PC-3 (cell line): ENCODE measurements around the gene NEO1. TPM values are rescaled to one million over a fixed set of nuclear protein-coding genes. Genes with fewer than 3 reads are reported as not detected.

Experiments used
- ATAC-seq: fragments of 200-7000 bp; cut with Tn5 transposase; 2 replicates; pipeline ENCODE4 v1.9.1; 2020; ENCODE audit warnings: mild to moderate bottlenecking, moderate library complexity
- BruUV-seq: library from RNA; stranded (reverse); fragments of 400-500 nt; replicated peaks from 2 replicates; lab custom pipeline; 2021; lab: Mats Ljungman, UMichigan
- CTCF ChIA-PET: fragments of 300-600 bp; sonication (Branson Sonifier 250); formaldehyde crosslinking; loops from one replicate; lab custom pipeline; 2022; ENCODE audit warnings: antibody characterized with exemption; lab: Charles Lee
- POLR2A ChIA-PET: fragments of 300-600 bp; sonication (Branson Sonifier 250); formaldehyde crosslinking; loops from one replicate; lab custom pipeline; 2022; ENCODE audit warnings: antibody characterized with exemption; ENCODE audit not compliant: unreplicated experiment; lab: Charles Lee
- DNase-seq: peaks from one replicate; pipeline ENCODE4 v3.0.0-alpha.2; 2015
- H2AFZ ChIP-seq: fragments of 300-600 bp; sonication (generic); 2 replicates; pipeline ENCODE4 v1.6.0; 2016; ENCODE audit warnings: antibody characterized with exemption, low read length
- H3F3A ChIP-seq: fragments of 300-600 bp; sonication (generic); one replicate; pipeline ENCODE4 v1.6.0; 2017; ENCODE audit warnings: antibody characterized with exemption, low read length, control low read depth, mild to moderate bottlenecking; ENCODE audit not compliant: unreplicated experiment
- H3K27ac ChIP-seq: fragments of 300-600 bp; sonication (generic); 2 replicates; pipeline ENCODE4 v1.5.1; 2016; ENCODE audit warnings: mild to moderate bottlenecking, low read length
- H3K27me3 ChIP-seq: fragments of 300-600 bp; sonication (generic); 2 replicates; pipeline ENCODE4 v1.6.1; 2016; ENCODE audit warnings: low read length, mixed read lengths
- H3K36me3 ChIP-seq: fragments of 300-600 bp; sonication (generic); 2 replicates; pipeline ENCODE4 v1.6.1; 2016; ENCODE audit warnings: low read depth, mixed run types, low read length, mixed read lengths
- H3K4me1 ChIP-seq: fragments of 300-600 bp; sonication (generic); 2 replicates; pipeline ENCODE4 v1.5.1; 2016; ENCODE audit warnings: low read length; ENCODE audit not compliant: insufficient read depth
- H3K4me2 ChIP-seq: fragments of 300-600 bp; sonication (generic); 2 replicates; pipeline ENCODE4 v1.6.0; 2016; ENCODE audit warnings: low read length
- H3K4me3 ChIP-seq: fragments of 300-600 bp; sonication (generic); 2 replicates; pipeline ENCODE4 v1.5.1; 2016; ENCODE audit warnings: mild to moderate bottlenecking, low read length, mixed read lengths
- H3K79me2 ChIP-seq: fragments of 300-600 bp; sonication (generic); 2 replicates; pipeline ENCODE4 v1.6.1; 2017; ENCODE audit warnings: low read length, mixed read lengths
- H3K9ac ChIP-seq: fragments of 300-600 bp; sonication (generic); 2 replicates; pipeline ENCODE4 v1.6.0; 2016; ENCODE audit warnings: mild to moderate bottlenecking, low read length
- H3K9me2 ChIP-seq: fragments of 300-600 bp; sonication (generic); replicated peaks from 2 replicates; pipeline ENCODE4 v1.6.1; 2016; ENCODE audit warnings: mixed run types, low read length, mixed read lengths
- H3K9me3 ChIP-seq: fragments of 300-600 bp; sonication (generic); 2 replicates; pipeline ENCODE4 v1.6.1; 2016; ENCODE audit warnings: low read length, mixed read lengths
- H4K20me1 ChIP-seq: fragments of 300-600 bp; sonication (generic); 2 replicates; pipeline ENCODE4 v1.6.1; 2016; ENCODE audit warnings: low read length, mixed read lengths
- EZH2 ChIP-seq: fragments of 300-600 bp; sonication (generic); IDR thresholded peaks from one replicate; pipeline ENCODE4 v1.6.1; 2017; ENCODE audit warnings: antibody characterized with exemption, mild to moderate bottlenecking, low read length; ENCODE audit not compliant: unreplicated experiment
- EZH2phosphoT487 ChIP-seq: fragments of 300-600 bp; sonication (generic); IDR thresholded peaks from 2 replicates; pipeline ENCODE4 v1.6.1; 2018; ENCODE audit warnings: mild to moderate bottlenecking, antibody characterized with exemption, low read length, borderline replicate concordance
- intact Hi-C: fragments of 100-400 bp; cut with micrococcal nuclease; formaldehyde crosslinking; loops from 2 replicates; pipeline ENCODE4 v1.9.0; 2023
- total RNA-seq: library from RNA; depleted of rRNA; stranded (reverse); fragments of >200 nt; gene quantifications from 2 replicates; pipeline ENCODE4 v1.2.3, GENCODE V29; 2014
- TF ChIP-seq, protein P1 (sequence below): fragments of 300-600 bp; sonication (generic); conservative IDR thresholded peaks from 2 replicates; pipeline ENCODE4 v1.5.1; 2017; ENCODE audit warnings: antibody characterized with exemption, low read depth, mild to moderate bottlenecking, low read length

The NEO1 gene
- total RNA-seq, 1 experiment from 2014 or later, result 1.2 TPM

DNA sequence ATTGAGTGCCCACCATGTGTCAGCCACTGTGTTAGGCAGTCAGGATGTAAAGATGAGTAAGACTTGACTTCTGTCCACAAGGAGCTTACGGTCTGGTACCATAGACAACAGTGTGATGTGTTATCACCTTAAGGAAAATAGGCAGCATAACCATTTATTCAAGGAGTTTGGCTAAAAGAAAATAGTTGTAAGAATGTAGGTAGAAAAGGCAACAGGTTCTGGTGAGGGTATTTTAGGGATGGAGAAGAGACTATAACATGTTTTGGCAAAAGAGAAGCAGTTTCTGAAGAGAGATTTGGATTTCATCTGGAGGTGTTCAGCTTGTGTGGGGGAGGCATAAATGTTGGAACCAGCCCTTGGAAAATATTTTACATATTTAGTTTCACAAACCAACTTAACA is 194.6 kb downstream of the NEO1 start:
- no peak overlapping the region for H3K27ac ChIP-seq
- BruUV-seq, result no TSS peak
- ChIA-PET CTCF (interaction anchor here (0.6 kb wide), 1 partner anchor 33 kb away, joined by 3 read pairs; no protein-coding TSS in a partner anchor), POLR2A (no interaction called here)
- no peaks in the 10 kb centered on the region for H3K9me3 ChIP-seq
- H2AFZ ChIP-seq, result no peak overlapping the region
- no peaks in the 10 kb centered on the region for H3K79me2 ChIP-seq
- H3F3A ChIP-seq, result no peaks in the 10 kb centered on the region
- DNase-seq (no peak), ATAC-seq (no peak)
- intact Hi-C loops, result no loop called here
- TF ChIP-seq EZH2, result no peak
- TF ChIP-seq EZH2phosphoT487, result no peak
- TF ChIP-seq, protein P1, sequence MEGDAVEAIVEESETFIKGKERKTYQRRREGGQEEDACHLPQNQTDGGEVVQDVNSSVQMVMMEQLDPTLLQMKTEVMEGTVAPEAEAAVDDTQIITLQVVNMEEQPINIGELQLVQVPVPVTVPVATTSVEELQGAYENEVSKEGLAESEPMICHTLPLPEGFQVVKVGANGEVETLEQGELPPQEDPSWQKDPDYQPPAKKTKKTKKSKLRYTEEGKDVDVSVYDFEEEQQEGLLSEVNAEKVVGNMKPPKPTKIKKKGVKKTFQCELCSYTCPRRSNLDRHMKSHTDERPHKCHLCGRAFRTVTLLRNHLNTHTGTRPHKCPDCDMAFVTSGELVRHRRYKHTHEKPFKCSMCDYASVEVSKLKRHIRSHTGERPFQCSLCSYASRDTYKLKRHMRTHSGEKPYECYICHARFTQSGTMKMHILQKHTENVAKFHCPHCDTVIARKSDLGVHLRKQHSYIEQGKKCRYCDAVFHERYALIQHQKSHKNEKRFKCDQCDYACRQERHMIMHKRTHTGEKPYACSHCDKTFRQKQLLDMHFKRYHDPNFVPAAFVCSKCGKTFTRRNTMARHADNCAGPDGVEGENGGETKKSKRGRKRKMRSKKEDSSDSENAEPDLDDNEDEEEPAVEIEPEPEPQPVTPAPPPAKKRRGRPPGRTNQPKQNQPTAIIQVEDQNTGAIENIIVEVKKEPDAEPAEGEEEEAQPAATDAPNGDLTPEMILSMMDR, result no peak
- no peak overlapping the region for H3K9ac ChIP-seq
- no peak overlapping the region for H3K4me3 ChIP-seq
- H3K9me2 ChIP-seq, result no peaks in the 10 kb centered on the region
- no peaks in the 10 kb centered on the region for H3K4me1 ChIP-seq
- no peaks in the 10 kb centered on the region for H3K36me3 ChIP-seq
- no peak overlapping the region for H3K4me2 ChIP-seq
- no peaks in the 10 kb centered on the region for H4K20me1 ChIP-seq
- H3K27me3 ChIP-seq, result 0 out of 2 replicates have a peak, but pooled peaks cover 2% of the 10 kb centered on the region

DNA sequence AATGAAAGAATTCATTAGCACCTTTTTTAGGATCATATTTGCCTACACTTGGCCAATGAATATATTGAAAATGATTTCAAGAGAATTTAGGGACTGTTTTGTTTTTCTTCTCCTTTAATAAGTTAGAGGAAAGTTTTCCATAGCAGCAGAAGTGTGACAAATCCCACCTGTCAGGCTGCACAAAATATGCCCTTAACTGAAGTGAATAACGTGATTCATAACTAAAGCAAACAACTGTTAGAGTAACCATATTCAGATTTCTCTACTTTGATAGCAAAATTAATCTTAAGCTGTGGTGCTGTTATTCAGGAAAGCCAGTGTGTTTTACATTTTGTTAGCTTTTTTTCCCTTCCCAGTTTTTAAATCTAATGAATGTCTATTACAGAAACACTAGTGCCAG is 195.1 kb downstream of the NEO1 start:
- no peak overlapping the region for H2AFZ ChIP-seq
- H3K27me3 ChIP-seq, result 0 out of 2 replicates have a peak, but pooled peaks cover 4% of the 10 kb centered on the region
- H3K9me3 ChIP-seq, result no peaks in the 10 kb centered on the region
- no peak for TF ChIP-seq EZH2
- H3K27ac ChIP-seq, result no peak overlapping the region
- no peaks in the 10 kb centered on the region for H3F3A ChIP-seq
- no peak overlapping the region for H3K4me3 ChIP-seq
- DNase-seq (no peak), ATAC-seq (no peak)
- H3K9ac ChIP-seq, result no peak overlapping the region
- H3K4me1 ChIP-seq, result no peaks in the 10 kb centered on the region
- intact Hi-C loops, result no loop called here
- H3K36me3 ChIP-seq, result no peaks in the 10 kb centered on the region
- CTCF ChIA-PET, result interaction anchor here (0.6 kb wide), 1 partner anchor 33 kb away, joined by 3 read pairs; no protein-coding TSS in a partner anchor
- POLR2A ChIA-PET, result no interaction called here
- no TSS peak for BruUV-seq
- no peaks in the 10 kb centered on the region for H4K20me1 ChIP-seq
- no peaks in the 10 kb centered on the region for H3K9me2 ChIP-seq
- H3K79me2 ChIP-seq, result no peaks in the 10 kb centered on the region
- no peak overlapping the region for H3K4me2 ChIP-seq

DNA sequence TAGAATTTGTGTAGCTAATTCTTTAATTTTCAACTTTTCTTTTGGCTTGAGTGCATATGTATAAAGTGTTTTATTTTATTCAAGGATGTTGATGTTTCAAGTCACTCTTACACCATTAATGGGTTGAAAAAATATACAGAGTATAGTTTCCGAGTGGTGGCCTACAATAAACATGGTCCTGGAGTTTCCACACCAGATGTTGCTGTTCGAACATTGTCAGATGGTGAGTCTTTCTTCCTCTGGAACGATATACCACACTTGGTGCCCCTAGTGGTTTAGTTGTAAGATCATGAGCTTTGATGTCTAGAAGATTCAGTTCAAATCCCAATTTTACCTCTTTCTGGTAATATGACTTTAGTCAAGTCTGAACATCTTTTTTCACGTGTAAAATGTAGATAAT is 197.2 kb downstream of the NEO1 start:
- no peak overlapping the region for H3K4me3 ChIP-seq
- H3K9me3 ChIP-seq, result no peaks in the 10 kb centered on the region
- TF ChIP-seq, protein P1, result no peak
- TF ChIP-seq EZH2 (no peak), EZH2phosphoT487 (no peak)
- BruUV-seq, result no TSS peak
- ChIA-PET POLR2A (no interaction called here), CTCF (interaction anchor here (0.7 kb wide), 1 partner anchor 542 kb away, joined by 3 read pairs; no protein-coding TSS in a partner anchor)
- no peaks in the 10 kb centered on the region for H3K9me2 ChIP-seq
- no peak for ATAC-seq
- H2AFZ ChIP-seq, result no peak overlapping the region
- H3K4me1 ChIP-seq, result no peaks in the 10 kb centered on the region
- H3K36me3 ChIP-seq, result no peaks in the 10 kb centered on the region
- H3K27ac ChIP-seq, result no peak overlapping the region
- DNase-seq, result no peak
- intact Hi-C loops, result no loop called here
- no peak overlapping the region for H3K4me2 ChIP-seq
- no peak overlapping the region for H3K9ac ChIP-seq
- H4K20me1 ChIP-seq, result no peaks in the 10 kb centered on the region
- H3K27me3 ChIP-seq, result 0 out of 2 replicates have a peak, but pooled peaks cover 4% of the 10 kb centered on the region
- no peaks in the 10 kb centered on the region for H3K79me2 ChIP-seq
- H3F3A ChIP-seq, result no peaks in the 10 kb centered on the region
